ENCODE results near the gene CSNK2B.
A peak's percentile ranks its signal among the peaks of the same experiment; 100 is the strongest.

CSNK2B gene

GRCh38 chr6:31643818-31644454, 21.9 kb upstream of the CSNK2B start:
- DNase-seq (ENCODE audit: low spot score) = no peak
- in situ Hi-C loops (cut with MboI; ENCODE audit: low pct_unique_long_range_greater_than_20kb, low sequenced_read_pairs, unreplicated experiment) = no loop called here
- TF ChIP-seq CTCF (IDR thresholded peaks at IDR 0.05; ENCODE audit: extremely low read depth, insufficient read depth, missing control alignments) = no peak

- in situ Hi-C loops (cut with MboI; ENCODE audit: low pct_unique_long_range_greater_than_20kb, low sequenced_read_pairs, unreplicated experiment) = no loop called here
- DNase-seq (ENCODE audit: low spot score) = no peak
- no peak for TF ChIP-seq CTCF (IDR thresholded peaks at IDR 0.05; ENCODE audit: extremely low read depth, insufficient read depth, missing control alignments)
Measured at GRCh38 chr6:31645325-31645724, 20.6 kb upstream of the CSNK2B start.

GRCh38 chr6:31651602-31652191, 14.2 kb upstream of the CSNK2B start:
- DNase-seq (ENCODE audit: low spot score) = peak; percentile 73
- in situ Hi-C loops (cut with MboI; ENCODE audit: low pct_unique_long_range_greater_than_20kb, low sequenced_read_pairs, unreplicated experiment) = no loop called here
- TF ChIP-seq CTCF (IDR thresholded peaks at IDR 0.05; ENCODE audit: extremely low read depth, insufficient read depth, missing control alignments) = no peak

GRCh38 chr6:31652925-31653724, 12.8 kb upstream of the CSNK2B start:
- in situ Hi-C loops (cut with MboI; ENCODE audit: low pct_unique_long_range_greater_than_20kb, low sequenced_read_pairs, unreplicated experiment) = no loop called here
- peak; percentile 93 for DNase-seq (ENCODE audit: low spot score)
- TF ChIP-seq CTCF (IDR thresholded peaks at IDR 0.05; ENCODE audit: extremely low read depth, insufficient read depth, missing control alignments) = no peak

- in situ Hi-C loops (cut with MboI; ENCODE audit: low pct_unique_long_range_greater_than_20kb, low sequenced_read_pairs, unreplicated experiment) = no loop called here
- TF ChIP-seq CTCF (IDR thresholded peaks at IDR 0.05; ENCODE audit: extremely low read depth, insufficient read depth, missing control alignments) = no peak
- no peak for DNase-seq (ENCODE audit: low spot score)
Measured at GRCh38 chr6:31654574-31655348, 11.1 kb upstream of the CSNK2B start.
